Activated naive CD4-positive, alpha-beta T cell treated with anti-CD3 and anti-CD28 coated beads, Interleukin-2, amount 50 U/mL, for 24 hours (primary cell): Measurements from ENCODE around the gene CSGALNACT2.
"Not testable (repeated sequence)": the region's sequence is repeated elsewhere in the genome, so short reads cannot be mapped to it uniquely, and the experiment has no call there.

Experiments used
- H3K27ac Mint-ChIP-seq: one replicate; pipeline ENCODE4 v1.8.0; 2021; ENCODE audit warnings: mild to moderate bottlenecking, mixed read lengths
- H3K27me3 Mint-ChIP-seq: one replicate; pipeline ENCODE4 v1.8.0; 2021; ENCODE audit warnings: mixed read lengths
- H3K36me3 Mint-ChIP-seq: one replicate; pipeline ENCODE4 v1.8.0; 2021; ENCODE audit warnings: mixed read lengths
- H3K4me1 Mint-ChIP-seq: one replicate; pipeline ENCODE4 v1.8.0; 2021; ENCODE audit warnings: mixed read lengths
- H3K4me3 Mint-ChIP-seq: one replicate; pipeline ENCODE4 v1.8.0; 2021; ENCODE audit warnings: mild to moderate bottlenecking, mixed read lengths
- H3K9me3 Mint-ChIP-seq: one replicate; pipeline ENCODE4 v1.8.0; 2021; ENCODE audit warnings: mixed read lengths

Gene CSGALNACT2

GRCh38 chr10:43215758-43216455 lies 77.7 kb downstream of the CSGALNACT2 start:
- Mint-ChIP-seq H3K9me3 (no peaks in the 10 kb centered on the region), H3K4me3 (no peak overlapping the region), H3K27ac (no peak overlapping the region), H3K36me3 (no peaks in the 10 kb centered on the region), H3K27me3 (no peaks in the 10 kb centered on the region), H3K4me1 (no peaks in the 10 kb centered on the region)

- no peaks in the 10 kb centered on the region for H3K27me3 Mint-ChIP-seq
- H3K27ac Mint-ChIP-seq, result no peak overlapping the region
- no peaks in the 10 kb centered on the region for H3K4me1 Mint-ChIP-seq
- H3K4me3 Mint-ChIP-seq, result no peak overlapping the region
- H3K36me3 Mint-ChIP-seq, result no peaks in the 10 kb centered on the region
- H3K9me3 Mint-ChIP-seq, result no peaks in the 10 kb centered on the region
These were observed 78.8 kb downstream of the CSGALNACT2 start for GRCh38 chr10:43216931-43217562.

GRCh38 chr10:43217563-43218205 lies 79.4 kb downstream of the CSGALNACT2 start:
- Mint-ChIP-seq H3K36me3 (no peaks in the 10 kb centered on the region), H3K4me1 (no peaks in the 10 kb centered on the region), H3K4me3 (no peak overlapping the region), H3K27ac (no peak overlapping the region), H3K27me3 (no peaks in the 10 kb centered on the region), H3K9me3 (no peaks in the 10 kb centered on the region)

- Mint-ChIP-seq H3K27ac (no peak overlapping the region), H3K27me3 (no peaks in the 10 kb centered on the region), H3K4me3 (no peak overlapping the region), H3K9me3 (no peaks in the 10 kb centered on the region), H3K36me3 (no peaks in the 10 kb centered on the region), H3K4me1 (no peaks in the 10 kb centered on the region)
These were observed 80.1 kb downstream of the CSGALNACT2 start for GRCh38 chr10:43218206-43218950.

DNA sequence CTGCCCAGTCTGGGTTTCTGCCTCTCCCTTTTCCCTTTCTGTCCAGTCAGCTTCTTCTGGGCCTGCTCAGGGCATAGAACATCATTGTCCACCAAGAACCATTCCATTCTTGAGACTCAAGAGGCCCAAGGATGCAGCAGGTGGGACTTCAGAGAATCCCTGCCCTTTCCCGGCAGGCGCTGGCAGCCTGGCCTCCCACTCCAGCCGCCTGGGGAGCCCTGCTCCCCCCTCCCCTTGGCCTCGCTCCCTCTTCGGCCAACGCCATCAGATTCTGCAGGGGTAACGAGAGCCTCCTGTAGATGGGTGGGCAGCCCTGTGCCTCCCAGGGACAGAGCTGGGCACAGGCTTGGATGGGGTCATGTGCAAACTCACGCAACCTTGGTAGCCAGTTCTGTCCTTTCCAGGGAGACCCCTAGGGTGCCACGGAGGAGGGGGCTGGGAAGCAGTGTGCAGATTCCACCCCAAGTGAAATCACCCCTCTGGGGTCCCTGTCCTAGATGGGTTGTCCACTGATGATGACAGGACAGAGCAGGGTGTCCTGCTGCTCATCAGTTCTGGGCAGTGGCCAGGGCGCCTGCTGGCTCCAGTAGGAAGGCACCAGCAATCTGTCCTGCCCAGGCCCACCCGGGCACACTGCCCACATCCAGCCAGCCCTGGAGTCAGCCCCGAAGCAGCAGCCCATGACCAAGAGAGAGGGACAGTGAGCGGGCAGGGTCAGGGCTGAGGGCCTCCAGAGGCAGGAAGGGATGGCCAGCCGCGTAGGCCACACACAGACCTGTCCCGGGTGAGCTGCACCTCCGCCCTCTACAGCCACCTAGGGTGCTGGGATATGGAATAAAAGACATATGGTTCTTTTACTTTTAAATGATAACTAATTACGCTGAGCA lies 80.9 kb downstream of the CSGALNACT2 start:
- H3K27ac Mint-ChIP-seq, result no peak overlapping the region
- no peaks in the 10 kb centered on the region for H3K36me3 Mint-ChIP-seq
- no peak overlapping the region for H3K4me3 Mint-ChIP-seq
- no peaks in the 10 kb centered on the region for H3K4me1 Mint-ChIP-seq
- no peaks in the 10 kb centered on the region for H3K27me3 Mint-ChIP-seq
- H3K9me3 Mint-ChIP-seq, result no peaks in the 10 kb centered on the region

- H3K4me3 Mint-ChIP-seq, result no peak overlapping the region
- H3K36me3 Mint-ChIP-seq, result no peaks in the 10 kb centered on the region
- no peaks in the 10 kb centered on the region for H3K9me3 Mint-ChIP-seq
- H3K4me1 Mint-ChIP-seq, result no peaks in the 10 kb centered on the region
- no peak overlapping the region for H3K27ac Mint-ChIP-seq
- H3K27me3 Mint-ChIP-seq, result no peaks in the 10 kb centered on the region
These were observed 81.6 kb downstream of the CSGALNACT2 start for GRCh38 chr10:43219848-43220247.

GRCh38 chr10:43220251-43220650 lies 82.0 kb downstream of the CSGALNACT2 start:
- not testable (repeated sequence) for H3K4me1 Mint-ChIP-seq, H3K4me3 Mint-ChIP-seq, H3K36me3 Mint-ChIP-seq, H3K27ac Mint-ChIP-seq, H3K27me3 Mint-ChIP-seq, H3K9me3 Mint-ChIP-seq

DNA sequence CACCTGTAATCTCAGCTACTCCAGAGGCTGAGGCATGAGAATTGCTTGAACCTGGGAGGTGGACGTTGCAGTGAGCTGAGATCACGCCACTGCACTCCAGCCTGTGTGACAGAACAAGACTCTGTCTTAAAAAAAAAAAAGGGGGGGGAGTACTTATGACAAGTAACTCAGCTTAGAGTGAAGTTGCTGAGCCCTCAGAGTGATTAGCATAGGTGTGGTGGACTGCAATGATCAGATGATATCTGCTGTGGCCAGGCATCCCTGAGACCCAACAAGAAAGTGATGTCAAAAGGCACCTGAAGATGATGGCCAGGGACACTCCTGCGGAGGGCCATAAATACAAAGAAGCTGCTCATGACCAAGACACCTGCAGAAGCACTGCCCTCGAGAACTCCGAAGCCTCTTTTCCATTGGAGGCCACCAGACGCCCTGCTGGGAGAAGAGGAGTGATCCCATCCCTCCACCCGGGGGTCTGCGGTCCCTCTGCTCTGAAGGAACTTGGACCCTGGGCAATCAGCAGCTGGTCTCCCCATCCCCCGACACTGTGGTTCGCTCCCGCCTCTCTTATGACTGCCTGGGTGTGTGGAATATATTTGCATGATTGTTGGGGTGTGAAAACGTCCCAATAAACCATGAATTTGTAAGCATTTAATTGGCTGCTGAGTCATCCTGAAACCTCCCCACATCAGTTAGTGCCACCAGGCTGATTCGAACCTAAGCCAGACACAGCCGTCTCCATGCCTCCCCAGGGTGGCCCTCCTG lies 82.6 kb downstream of the CSGALNACT2 start:
- H3K36me3 Mint-ChIP-seq, result no peaks in the 10 kb centered on the region
- H3K9me3 Mint-ChIP-seq, result no peaks in the 10 kb centered on the region
- H3K27me3 Mint-ChIP-seq, result no peaks in the 10 kb centered on the region
- H3K4me3 Mint-ChIP-seq, result no peak overlapping the region
- no peak overlapping the region for H3K27ac Mint-ChIP-seq
- no peaks in the 10 kb centered on the region for H3K4me1 Mint-ChIP-seq

DNA sequence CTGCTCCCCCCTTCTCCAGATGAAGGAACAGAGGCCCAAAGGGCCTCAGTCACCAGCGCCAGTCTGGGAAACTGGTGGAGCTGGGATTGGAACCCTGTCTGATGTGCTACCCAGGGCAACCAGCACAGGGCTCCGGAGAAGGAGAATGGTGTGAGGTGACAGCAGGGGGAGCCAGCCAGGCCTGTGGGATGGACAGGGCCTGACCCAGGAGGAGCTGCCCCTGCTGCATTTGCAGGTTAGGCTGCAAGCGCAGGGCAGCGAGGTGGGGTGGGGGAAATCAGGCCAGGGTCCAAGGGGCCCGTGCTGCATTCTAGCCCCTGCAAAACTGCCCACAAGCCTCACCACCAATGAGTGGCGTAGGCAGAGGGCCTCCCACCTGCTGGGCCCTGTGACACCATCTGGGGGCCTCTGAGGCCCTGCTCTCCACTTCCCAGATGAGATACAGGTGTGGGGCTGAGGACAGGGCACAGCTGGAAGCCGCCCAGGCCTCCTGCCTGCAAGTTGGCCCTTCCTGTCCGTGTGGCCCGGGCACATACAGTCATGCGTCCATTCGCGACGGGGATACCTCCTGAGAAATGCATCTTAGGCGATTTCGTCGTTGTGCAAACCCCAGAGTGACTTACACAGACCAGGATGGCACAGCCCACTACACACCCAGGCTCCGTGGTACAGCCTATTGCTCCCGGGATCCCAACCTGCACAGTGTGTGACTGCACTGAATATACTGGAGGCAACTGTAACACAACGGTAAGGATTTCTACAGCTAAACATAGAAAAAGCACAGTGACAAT lies 83.4 kb downstream of the CSGALNACT2 start:
- Mint-ChIP-seq H3K36me3 (no peaks in the 10 kb centered on the region), H3K4me3 (no peak overlapping the region), H3K27ac (no peak overlapping the region), H3K4me1 (peaks cover 3% of the 10 kb centered on the region), H3K27me3 (no peaks in the 10 kb centered on the region), H3K9me3 (no peaks in the 10 kb centered on the region)

- Mint-ChIP-seq H3K27ac (no peak overlapping the region), H3K27me3 (no peaks in the 10 kb centered on the region), H3K4me3 (no peak overlapping the region), H3K9me3 (no peaks in the 10 kb centered on the region), H3K4me1 (peaks cover 7% of the 10 kb centered on the region), H3K36me3 (no peaks in the 10 kb centered on the region)
These were observed 84.0 kb downstream of the CSGALNACT2 start for GRCh38 chr10:43222210-43222720.

DNA sequence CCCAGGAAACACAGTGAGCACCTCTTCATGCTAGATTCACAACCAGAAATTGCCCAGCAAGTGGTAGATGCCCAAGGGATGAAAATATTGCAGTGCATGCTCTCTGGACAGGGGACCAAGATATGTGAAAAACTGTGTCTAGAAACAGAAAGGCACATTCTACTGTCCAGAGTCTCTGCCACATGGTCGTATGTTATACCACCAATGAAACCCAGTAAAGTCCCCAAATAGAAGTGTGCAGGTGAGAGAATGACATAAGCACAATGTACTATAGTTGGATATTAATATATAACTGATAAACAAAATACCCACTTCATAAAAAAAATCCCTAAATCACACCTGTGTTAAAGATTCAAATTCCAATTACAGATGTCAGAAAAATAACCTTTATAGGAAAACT lies 84.8 kb downstream of the CSGALNACT2 start:
- Mint-ChIP-seq H3K36me3 (no peaks in the 10 kb centered on the region), H3K27me3 (peaks cover 4% of the 10 kb centered on the region), H3K27ac (no peak overlapping the region), H3K4me1 (peaks cover 7% of the 10 kb centered on the region), H3K9me3 (no peaks in the 10 kb centered on the region), H3K4me3 (no peak overlapping the region)

- no peak overlapping the region for H3K4me3 Mint-ChIP-seq
- peaks cover 7% of the 10 kb centered on the region for H3K27me3 Mint-ChIP-seq
- H3K9me3 Mint-ChIP-seq, result no peaks in the 10 kb centered on the region
- peaks cover 14% of the 10 kb centered on the region for H3K4me1 Mint-ChIP-seq
- no peaks in the 10 kb centered on the region for H3K36me3 Mint-ChIP-seq
- H3K27ac Mint-ChIP-seq, result no peak overlapping the region
These were observed 86.1 kb downstream of the CSGALNACT2 start for GRCh38 chr10:43224321-43224720.

DNA sequence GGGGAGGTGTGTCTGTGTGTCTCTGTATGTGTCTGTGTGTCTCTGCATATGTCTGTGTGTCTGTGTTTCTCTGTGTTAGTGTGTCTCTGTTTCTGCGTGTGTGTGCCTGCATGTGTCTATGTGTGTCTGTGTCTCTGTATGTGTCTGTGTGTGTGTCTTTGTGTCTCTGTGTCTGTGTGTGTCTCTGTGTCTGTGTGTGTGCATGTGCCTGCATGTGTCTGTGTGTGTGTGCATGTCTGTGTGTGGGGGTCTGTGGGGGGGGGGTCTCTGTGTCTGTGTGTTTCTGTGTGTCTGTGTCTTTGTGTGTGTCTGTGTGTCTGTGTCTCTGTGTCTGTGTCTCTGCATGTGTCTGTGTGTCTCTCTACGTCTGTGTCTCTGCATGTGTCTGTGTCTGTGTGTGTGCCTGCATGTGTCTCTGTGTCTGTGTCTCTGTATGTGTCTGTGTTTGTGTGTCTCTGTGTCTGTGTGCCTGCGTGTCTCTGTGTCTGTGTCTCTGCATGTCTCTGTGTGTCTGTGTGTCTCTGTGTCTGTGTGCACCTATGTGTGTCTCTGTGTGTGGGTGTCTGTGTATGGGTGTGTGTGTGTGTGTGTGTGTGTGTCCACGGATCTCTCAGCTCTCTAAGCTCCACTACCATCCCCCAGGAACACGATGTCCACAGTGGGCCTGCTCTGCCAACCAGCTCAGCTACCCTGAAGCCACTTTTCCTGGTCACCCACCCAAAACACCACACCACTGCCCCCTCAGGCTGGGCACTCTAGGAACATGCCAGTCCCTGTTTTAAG lies 87.0 kb downstream of the CSGALNACT2 start:
- Mint-ChIP-seq H3K4me1 (peaks cover 14% of the 10 kb centered on the region), H3K36me3 (no peaks in the 10 kb centered on the region), H3K27ac (no peak overlapping the region), H3K27me3 (peaks cover 7% of the 10 kb centered on the region), H3K4me3 (no peak overlapping the region), H3K9me3 (no peaks in the 10 kb centered on the region)
